ENCODE data around the gene COA8. TPM values are rescaled to one million over a fixed set of nuclear protein-coding genes. Genes with fewer than 3 reads are reported as not detected.
A peak's percentile ranks its signal among the peaks of the same experiment; 100 is the strongest.

Gene COA8
- total and polyA plus RNA-seq, 10 donors, result 15.2 to 39.5 (median 22.2) TPM

DNA sequence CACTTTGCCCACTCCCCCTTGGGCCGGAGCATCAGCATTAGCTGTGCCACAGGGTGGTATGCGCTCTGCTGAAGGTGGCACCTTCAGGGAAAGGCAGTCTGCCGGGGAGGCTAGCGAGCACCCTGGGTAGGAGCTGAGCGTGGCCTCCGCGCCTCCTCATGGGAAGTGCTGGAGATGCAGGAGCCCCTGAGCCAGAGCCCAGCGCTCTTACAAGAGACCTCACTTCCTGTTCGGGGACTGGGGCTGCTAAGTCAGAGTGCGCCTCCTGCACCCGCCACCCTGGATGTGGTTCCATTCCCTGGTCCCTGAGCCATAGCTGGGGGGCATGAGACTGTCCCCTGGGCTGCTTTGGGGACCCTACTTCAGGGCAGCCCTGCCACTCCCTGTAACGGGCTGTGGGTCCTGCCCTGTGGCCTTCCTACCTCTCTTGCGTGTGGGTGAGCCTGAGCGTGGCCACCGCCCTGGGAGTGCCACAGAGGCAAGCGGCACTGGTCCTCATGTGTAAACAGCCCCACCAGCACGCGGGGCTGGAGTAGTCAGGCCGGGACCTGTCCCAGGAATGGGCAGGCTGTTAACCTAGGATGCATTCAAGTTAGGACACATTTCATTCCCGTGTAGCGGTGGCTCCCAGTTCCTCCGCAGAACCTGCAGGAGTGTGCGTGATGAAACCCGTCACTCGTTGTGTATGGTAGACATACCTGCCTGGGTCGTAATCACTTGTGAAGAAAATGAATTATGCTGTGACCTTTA, 19.4 kb downstream of the COA8 start:
- Histone ChIP-seq H3K9me3 (no peaks in the 10 kb centered on the region), H3K4me1 (peaks cover 0 to 16% (median 8%) of the 10 kb centered on the region in 6 donors), H3K27ac (peak overlapping the region in 1 of 8 donors; percentile 28), H3K36me3 (peaks cover 0 to 70% (median 30%) of the 10 kb centered on the region in 6 donors), H3K27me3 (replicated peaks in 1 of 7) (no peaks in the 10 kb centered on the region), H3K4me3 (no peak overlapping the region)
- no peak for DNase-seq
- intact Hi-C loops (cut with DNase I; ENCODE audit: low total_unique reads), result no loop called here
- 91 to 95% (median 93%) methylated on average over 18 to 26 of the region's 26 CpGs for WGBS, 5 donors
- TF ChIP-seq, protein P1, sequence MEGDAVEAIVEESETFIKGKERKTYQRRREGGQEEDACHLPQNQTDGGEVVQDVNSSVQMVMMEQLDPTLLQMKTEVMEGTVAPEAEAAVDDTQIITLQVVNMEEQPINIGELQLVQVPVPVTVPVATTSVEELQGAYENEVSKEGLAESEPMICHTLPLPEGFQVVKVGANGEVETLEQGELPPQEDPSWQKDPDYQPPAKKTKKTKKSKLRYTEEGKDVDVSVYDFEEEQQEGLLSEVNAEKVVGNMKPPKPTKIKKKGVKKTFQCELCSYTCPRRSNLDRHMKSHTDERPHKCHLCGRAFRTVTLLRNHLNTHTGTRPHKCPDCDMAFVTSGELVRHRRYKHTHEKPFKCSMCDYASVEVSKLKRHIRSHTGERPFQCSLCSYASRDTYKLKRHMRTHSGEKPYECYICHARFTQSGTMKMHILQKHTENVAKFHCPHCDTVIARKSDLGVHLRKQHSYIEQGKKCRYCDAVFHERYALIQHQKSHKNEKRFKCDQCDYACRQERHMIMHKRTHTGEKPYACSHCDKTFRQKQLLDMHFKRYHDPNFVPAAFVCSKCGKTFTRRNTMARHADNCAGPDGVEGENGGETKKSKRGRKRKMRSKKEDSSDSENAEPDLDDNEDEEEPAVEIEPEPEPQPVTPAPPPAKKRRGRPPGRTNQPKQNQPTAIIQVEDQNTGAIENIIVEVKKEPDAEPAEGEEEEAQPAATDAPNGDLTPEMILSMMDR (IDR thresholded peaks at IDR 0.05 in 8 of 11, conservative IDR thresholded peaks at IDR 0.05 in 3 of 11), result no peak
- peak in 1 of 3 donors; percentile 32 for TF ChIP-seq POLR2AphosphoS5 (IDR thresholded peaks at IDR 0.05)

DNA sequence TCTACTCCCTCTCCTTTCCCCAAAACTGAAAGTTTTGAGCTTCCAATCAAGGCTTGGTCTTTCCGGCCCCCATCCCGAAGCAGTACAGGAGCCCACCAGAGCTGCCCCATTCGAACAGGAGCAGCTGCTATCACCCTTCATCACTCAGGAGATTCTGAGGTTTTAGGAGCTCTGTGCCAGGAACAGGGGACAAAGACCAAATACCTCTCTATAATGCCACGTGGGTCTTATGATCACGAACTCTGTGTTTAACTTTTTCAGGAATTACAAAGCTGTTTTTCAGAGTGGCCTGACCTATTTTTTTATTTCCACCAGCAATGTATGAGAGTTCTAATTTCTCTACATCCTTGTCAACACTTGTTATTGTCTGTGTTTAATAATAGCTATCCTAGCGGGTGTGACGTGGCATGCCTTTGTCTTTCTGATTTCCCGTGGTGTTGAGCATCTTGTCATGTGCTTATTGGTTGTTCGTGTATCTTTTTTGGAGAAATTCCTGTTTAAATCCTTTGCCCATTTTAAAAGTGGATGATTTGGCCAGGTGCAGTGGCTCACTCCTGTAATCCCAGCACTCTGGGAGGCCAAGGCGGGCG, 21.7 kb downstream of the COA8 start:
- H3K27ac ChIP-seq, result no peak overlapping the region
- TF ChIP-seq POLR2AphosphoS5 (IDR thresholded peaks at IDR 0.05) (no peak), POLR2A (IDR thresholded peaks at IDR 0.05) (no peak)
- TF ChIP-seq, protein P1 (IDR thresholded peaks at IDR 0.05 in 8 of 11, conservative IDR thresholded peaks at IDR 0.05 in 3 of 11), result no peak
- no peaks in the 10 kb centered on the region for H3K27me3 ChIP-seq (replicated peaks in 1 of 7)
- DNase-seq, result no peak
- H3K36me3 ChIP-seq, result peaks cover 0 to 70% (median 23%) of the 10 kb centered on the region in 6 donors
- intact Hi-C loops (cut with DNase I; ENCODE audit: low total_unique reads), result no loop called here
- WGBS, 5 donors, result 86 to 95% (median 90%) methylated on average over 11 of the region's 11 CpGs
- H3K4me1 ChIP-seq, result no peaks in the 10 kb centered on the region
- no peak overlapping the region for H3K4me3 ChIP-seq
- H3K9me3 ChIP-seq, result no peaks in the 10 kb centered on the region

DNA sequence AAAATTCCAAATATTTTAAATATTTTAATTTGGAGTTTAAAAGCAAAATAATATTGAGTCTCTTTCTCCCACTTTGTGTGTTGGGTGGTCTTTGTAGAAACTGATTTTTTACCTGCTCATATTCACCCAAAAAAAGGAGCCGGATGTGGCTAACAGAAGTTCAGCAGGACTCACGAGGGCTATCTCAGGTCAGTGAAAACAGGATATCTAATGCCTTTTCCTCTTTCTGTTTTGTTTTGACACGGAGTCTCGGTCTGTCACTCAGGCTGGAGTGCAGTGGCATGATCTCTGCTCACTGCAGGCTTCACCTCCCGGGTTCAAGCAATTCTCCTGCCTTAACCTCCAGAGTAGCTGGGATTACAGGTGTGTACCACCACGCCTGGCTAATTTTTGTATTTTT, 30.8 kb downstream of the COA8 start:
- DNase-seq, result no peak
- Histone ChIP-seq H3K4me1 (peaks cover 8 to 23% (median 17%) of the 10 kb centered on the region in 6 donors), H3K27ac (peak overlapping the region in 5 of 8 donors; percentile 27 to 71 (median 35)), H3K9me3 (no peaks in the 10 kb centered on the region), H3K27me3 (replicated peaks in 1 of 7) (no peaks in the 10 kb centered on the region), H3K36me3 (peaks cover 0 to 30% (median 14%) of the 10 kb centered on the region in 6 donors), H3K4me3 (peak overlapping the region in 2 of 8 donors; percentile 15 to 50)
- no peak for TF ChIP-seq POLR2A (IDR thresholded peaks at IDR 0.05)
- TF ChIP-seq POLR2AphosphoS5 (IDR thresholded peaks at IDR 0.05), result peak in 1 of 3 donors; percentile 40
- TF ChIP-seq, protein P1 (IDR thresholded peaks at IDR 0.05 in 8 of 11, conservative IDR thresholded peaks at IDR 0.05 in 3 of 11), result no peak
- intact Hi-C loops (cut with DNase I; ENCODE audit: low total_unique reads), result no loop called here
- WGBS, 5 donors, result 36 to 57% (median 47%) methylated on average over 6 of the region's 6 CpGs

DNA sequence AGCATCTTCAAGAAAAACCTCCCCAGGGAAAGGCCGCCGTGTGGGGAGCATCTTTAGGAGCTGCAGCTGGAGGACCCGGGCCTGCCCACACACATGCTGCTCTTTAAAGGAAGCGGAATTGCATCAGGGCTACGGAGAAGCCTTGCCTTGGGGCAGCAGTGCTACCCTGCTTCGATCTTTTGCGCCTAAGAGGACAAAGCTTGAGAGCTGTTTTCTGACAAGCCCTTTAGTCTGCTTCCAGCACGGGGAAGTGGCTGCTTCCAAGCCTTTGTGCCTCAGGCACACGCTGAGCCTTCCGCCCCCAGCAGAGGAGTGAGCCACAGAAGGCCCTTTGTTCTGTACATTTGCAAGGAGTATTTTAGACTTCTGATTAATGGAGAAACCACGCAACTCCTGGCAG, 31.5 kb downstream of the COA8 start:
- peak overlapping the region in 5 of 8 donors; percentile 27 to 71 (median 35) for H3K27ac ChIP-seq
- intact Hi-C loops (cut with DNase I; ENCODE audit: low total_unique reads), result no loop called here
- peaks cover 8 to 23% (median 17%) of the 10 kb centered on the region in 6 donors for H3K4me1 ChIP-seq
- no peak for DNase-seq
- H3K27me3 ChIP-seq (replicated peaks in 1 of 7), result no peaks in the 10 kb centered on the region
- H3K36me3 ChIP-seq, result peaks cover 0 to 23% (median 13%) of the 10 kb centered on the region in 6 donors
- peak overlapping the region in 1 of 8 donors; percentile 50 for H3K4me3 ChIP-seq
- TF ChIP-seq POLR2AphosphoS5 (IDR thresholded peaks at IDR 0.05), result peak in 2 of 3 donors; percentile 29 to 36
- TF ChIP-seq, protein P1 (IDR thresholded peaks at IDR 0.05 in 8 of 11, conservative IDR thresholded peaks at IDR 0.05 in 3 of 11), result no peak
- H3K9me3 ChIP-seq, result no peaks in the 10 kb centered on the region
- WGBS, 5 donors, result 75 to 87% (median 84%) methylated on average over 8 to 11 of the region's 11 CpGs

All from spleen (tissue), 11 donors.